AG10803 (cell line): ENCODE measurements around the gene STIM2.

Experiments used
- DNase-seq: peaks from one replicate; pipeline ENCODE4 v3.0.0; 2010; ENCODE audit warnings: low read depth
- H3K4me3 ChIP-seq: 2 replicates; pipeline ENCODE4 v1.5.1; 2011; ENCODE audit warnings: mild to moderate bottlenecking, low read length, control low read depth
- TF ChIP-seq, protein P1 (sequence below): conservative IDR thresholded peaks from 2 replicates; pipeline ENCODE4 v1.5.1; 2011; ENCODE audit warnings: mild to moderate bottlenecking, low read length, control low read depth, inconsistent platforms

STIM2 gene

GRCh38 chr4:26867914-26868684, 7.5 kb downstream of the STIM2 start:
- TF ChIP-seq, protein P1, sequence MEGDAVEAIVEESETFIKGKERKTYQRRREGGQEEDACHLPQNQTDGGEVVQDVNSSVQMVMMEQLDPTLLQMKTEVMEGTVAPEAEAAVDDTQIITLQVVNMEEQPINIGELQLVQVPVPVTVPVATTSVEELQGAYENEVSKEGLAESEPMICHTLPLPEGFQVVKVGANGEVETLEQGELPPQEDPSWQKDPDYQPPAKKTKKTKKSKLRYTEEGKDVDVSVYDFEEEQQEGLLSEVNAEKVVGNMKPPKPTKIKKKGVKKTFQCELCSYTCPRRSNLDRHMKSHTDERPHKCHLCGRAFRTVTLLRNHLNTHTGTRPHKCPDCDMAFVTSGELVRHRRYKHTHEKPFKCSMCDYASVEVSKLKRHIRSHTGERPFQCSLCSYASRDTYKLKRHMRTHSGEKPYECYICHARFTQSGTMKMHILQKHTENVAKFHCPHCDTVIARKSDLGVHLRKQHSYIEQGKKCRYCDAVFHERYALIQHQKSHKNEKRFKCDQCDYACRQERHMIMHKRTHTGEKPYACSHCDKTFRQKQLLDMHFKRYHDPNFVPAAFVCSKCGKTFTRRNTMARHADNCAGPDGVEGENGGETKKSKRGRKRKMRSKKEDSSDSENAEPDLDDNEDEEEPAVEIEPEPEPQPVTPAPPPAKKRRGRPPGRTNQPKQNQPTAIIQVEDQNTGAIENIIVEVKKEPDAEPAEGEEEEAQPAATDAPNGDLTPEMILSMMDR: no peak
- no peak overlapping the region for H3K4me3 ChIP-seq
- no peak for DNase-seq

- no peak for DNase-seq
- TF ChIP-seq, protein P1: no peak
- no peak overlapping the region for H3K4me3 ChIP-seq
Measured at GRCh38 chr4:26870576-26871262, 10.1 kb downstream of the STIM2 start.

DNA sequence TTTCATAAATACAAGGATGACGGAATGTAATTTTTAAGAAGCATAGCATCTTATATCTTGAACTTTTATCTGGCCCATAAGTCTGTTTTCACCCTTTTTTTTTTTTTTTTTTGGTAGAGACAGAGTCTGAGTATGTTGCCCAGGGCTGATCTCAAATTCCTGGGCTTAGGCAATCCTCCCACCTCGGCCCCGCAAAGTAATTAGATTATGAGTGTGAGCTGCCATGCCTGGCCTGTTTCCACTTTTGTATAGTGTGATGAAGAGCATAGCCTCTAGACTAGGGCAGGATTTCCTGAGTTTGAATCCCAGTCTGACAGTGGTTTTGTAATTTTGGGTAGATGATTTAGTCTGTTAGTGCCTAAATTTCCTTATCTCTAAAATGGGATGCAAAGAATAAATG, 11.0 kb downstream of the STIM2 start:
- TF ChIP-seq, protein P1: no peak
- DNase-seq: peak; percentile 65
- no peak overlapping the region for H3K4me3 ChIP-seq

- no peak for DNase-seq
- H3K4me3 ChIP-seq: no peak overlapping the region
- TF ChIP-seq, protein P1: no peak
Measured at GRCh38 chr4:26873391-26874026, 12.9 kb downstream of the STIM2 start.

- H3K4me3 ChIP-seq: no peak overlapping the region
- TF ChIP-seq, protein P1: no peak
- DNase-seq: no peak
Measured at GRCh38 chr4:26874110-26874509, 13.5 kb downstream of the STIM2 start.

DNA sequence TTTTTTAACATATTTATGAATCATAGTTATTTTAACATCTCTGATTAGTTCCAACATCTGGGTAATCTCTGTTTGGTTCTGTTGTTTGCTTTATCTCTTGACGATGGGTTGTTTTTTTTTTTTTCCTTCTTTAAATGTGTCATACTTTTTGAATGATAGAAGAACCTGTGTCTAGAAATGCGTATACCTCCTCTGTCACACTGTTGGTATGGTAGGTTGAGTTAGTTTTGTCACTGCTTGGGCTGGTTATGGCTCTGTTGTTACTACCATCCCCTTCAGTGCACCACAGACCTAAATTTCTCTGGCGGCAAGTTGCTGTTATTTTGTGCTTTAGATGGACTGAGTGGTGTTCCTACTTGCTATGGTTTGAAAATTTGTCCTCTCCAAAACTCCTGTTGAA, 16.8 kb downstream of the STIM2 start:
- TF ChIP-seq, protein P1: no peak
- no peak for DNase-seq

DNA sequence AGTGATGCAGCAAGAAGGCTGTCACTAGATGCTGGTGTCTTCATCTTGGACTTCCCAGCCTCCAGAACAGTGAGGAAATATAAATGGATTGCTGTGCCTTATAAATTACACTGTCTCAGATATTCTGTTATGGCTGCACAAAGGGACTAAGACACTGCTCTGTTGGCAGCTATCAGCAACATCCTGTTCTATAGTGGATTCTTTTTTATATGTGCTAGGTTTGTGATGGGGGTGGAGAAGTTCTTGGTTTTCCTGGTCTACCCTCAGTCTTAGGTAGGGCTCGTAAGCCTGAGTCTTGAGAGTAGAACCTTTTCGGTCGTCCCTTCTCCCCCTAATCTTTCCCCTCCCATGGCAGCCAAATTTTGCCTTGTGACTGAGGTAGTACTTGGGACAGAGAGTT, 17.3 kb downstream of the STIM2 start:
- no peak overlapping the region for H3K4me3 ChIP-seq
- DNase-seq: no peak
- TF ChIP-seq, protein P1: no peak

More for the DNA sequence above, 16.8 kb downstream of the STIM2 start:
- H3K4me3 ChIP-seq: no peak overlapping the region
